ENCODE results near the gene PPM1H.

The PPM1H gene

GRCh38 chr12:62632411-62632918 lies 302.5 kb downstream of the PPM1H start:
- H3K36me3 ChIP-seq: no peaks in the 10 kb centered on the region
- H3K27ac ChIP-seq: no peak overlapping the region
- H3K4me1 ChIP-seq: peaks cover 10 to 14% (median 12%) of the 10 kb centered on the region in 10 experiments; a peak in 19 of 20 replicates
- peaks cover 0 to 10% (median 0%) of the 10 kb centered on the region in 11 experiments; a peak in 3 of 22 replicates for H4K20me1 ChIP-seq
- H3K4me2 ChIP-seq: peak overlapping the region; percentile 29 to 85 (median 55)
- H3K4me3 ChIP-seq: peak overlapping the region in 8 of 10 experiments; percentile 12 to 58 (median 26); a peak in 8 of 20 replicates
- no peak for TF ChIP-seq Cebpa-rat (IDR thresholded peaks at IDR 0.05)
- peaks cover 48 to 68% (median 61%) of the 10 kb centered on the region in 11 experiments for H3K27me3 ChIP-seq
- peaks cover 0 to 17% (median 5%) of the 10 kb centered on the region in 11 experiments; a peak in 7 of 22 replicates for H3K9me3 ChIP-seq (replicated peaks in 1 of 11)
- no peak overlapping the region for H3K9ac ChIP-seq

DNA sequence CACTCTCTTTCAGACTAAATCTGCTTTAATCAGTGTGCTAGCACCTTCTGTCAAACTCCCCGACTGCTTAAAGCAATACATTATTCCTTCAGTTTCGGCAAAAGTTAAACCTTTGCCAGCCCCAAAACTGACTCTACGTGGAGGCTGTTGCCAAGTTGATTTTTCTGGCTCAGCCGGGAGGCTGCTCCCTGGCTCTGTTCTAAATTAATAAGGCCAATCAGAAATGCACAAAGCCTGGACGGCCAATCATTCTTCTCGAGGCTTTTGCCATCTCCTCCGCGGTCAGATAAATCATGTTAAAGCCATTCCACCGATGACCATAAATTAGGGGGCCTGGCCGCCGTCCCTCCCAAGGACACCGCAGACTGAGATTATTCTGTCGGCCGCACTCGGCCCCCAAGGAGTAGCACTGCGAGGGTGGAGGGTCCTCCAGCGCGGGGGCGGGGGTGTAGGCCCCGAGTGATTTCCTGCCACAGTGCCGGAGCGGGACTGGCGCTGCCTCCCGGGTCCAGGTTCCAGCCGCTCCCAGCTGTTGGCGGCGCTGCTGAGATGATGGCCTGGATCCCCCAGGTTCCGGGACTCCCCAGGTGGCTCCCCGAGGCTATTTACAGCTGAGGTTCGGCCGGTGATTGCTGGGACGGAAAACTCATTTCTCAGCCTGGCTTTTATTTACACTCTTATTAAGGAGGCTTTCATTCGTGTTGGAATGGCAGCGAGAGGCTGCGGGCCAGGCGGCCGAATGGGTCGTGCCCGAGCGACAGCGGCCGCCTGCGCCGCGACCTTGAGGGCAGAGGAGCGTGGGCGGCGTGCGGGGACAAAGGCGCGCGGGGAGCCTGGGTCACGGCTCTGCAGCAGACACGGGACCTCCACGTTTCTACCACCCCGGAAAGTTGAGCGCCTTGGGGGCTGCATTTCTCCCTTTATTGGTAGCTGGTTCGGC lies 303.2 kb downstream of the PPM1H start:
- Histone ChIP-seq H3K27me3 (peaks cover 48 to 68% (median 62%) of the 10 kb centered on the region in 11 experiments), H3K27ac (no peak overlapping the region), H3K4me2 (peak overlapping the region; percentile 29 to 85 (median 55)), H4K20me1 (peaks cover 0 to 10% (median 0%) of the 10 kb centered on the region in 11 experiments; a peak in 3 of 22 replicates), H3K4me1 (peaks cover 11 to 15% (median 12%) of the 10 kb centered on the region in 10 experiments; a peak in 19 of 20 replicates), H3K4me3 (peak overlapping the region; percentile 2 to 58 (median 26); a peak in 10 of 20 replicates), H3K36me3 (no peaks in the 10 kb centered on the region), H3K9ac (no peak overlapping the region), H3K9me3 (replicated peaks in 1 of 11) (peaks cover 0 to 17% (median 6%) of the 10 kb centered on the region in 11 experiments; a peak in 7 of 22 replicates)
- TF ChIP-seq Cebpa-rat (IDR thresholded peaks at IDR 0.05): no peak

GRCh38 chr12:62629971-62630739 lies 304.8 kb downstream of the PPM1H start:
- no peak overlapping the region for H3K9ac ChIP-seq
- no peak overlapping the region for H3K4me2 ChIP-seq
- H3K4me1 ChIP-seq: peaks cover 21 to 31% (median 28%) of the 10 kb centered on the region in 10 experiments

DNA sequence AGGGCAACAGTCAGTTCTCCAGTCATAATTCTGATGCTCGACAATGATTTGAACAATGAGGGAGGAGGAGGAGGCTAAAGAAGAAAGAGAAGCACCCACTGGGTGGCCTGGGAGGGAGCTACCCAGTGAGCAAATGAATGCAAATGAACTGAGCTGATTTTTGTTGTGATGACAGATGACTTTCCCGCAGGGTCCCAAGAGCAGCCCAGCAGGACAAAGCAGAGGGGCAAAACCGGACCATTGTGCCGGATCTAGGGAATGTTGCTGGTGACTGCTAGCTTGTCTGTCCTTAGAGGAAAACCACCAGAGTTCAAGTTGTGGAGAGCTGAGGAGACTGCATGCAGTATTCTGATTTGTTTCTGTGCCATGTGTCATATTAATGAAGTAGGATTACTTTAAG lies 305.5 kb downstream of the PPM1H start:
- peaks cover 48 to 69% (median 58%) of the 10 kb centered on the region in 11 experiments for H3K27me3 ChIP-seq

More at GRCh38 chr12:62629971-62630739, 304.8 kb downstream of the PPM1H start:
- peaks cover 0 to 17% (median 6%) of the 10 kb centered on the region in 11 experiments; a peak in 7 of 22 replicates for H3K9me3 ChIP-seq (replicated peaks in 1 of 11)
- no peak overlapping the region for H3K4me3 ChIP-seq
- H3K36me3 ChIP-seq: no peaks in the 10 kb centered on the region
- peaks cover 48 to 69% (median 62%) of the 10 kb centered on the region in 11 experiments for H3K27me3 ChIP-seq
- H4K20me1 ChIP-seq: peaks cover 0 to 10% (median 0%) of the 10 kb centered on the region in 11 experiments; a peak in 3 of 22 replicates
- TF ChIP-seq Cebpa-rat (IDR thresholded peaks at IDR 0.05): no peak
- no peak overlapping the region for H3K27ac ChIP-seq

DNA sequence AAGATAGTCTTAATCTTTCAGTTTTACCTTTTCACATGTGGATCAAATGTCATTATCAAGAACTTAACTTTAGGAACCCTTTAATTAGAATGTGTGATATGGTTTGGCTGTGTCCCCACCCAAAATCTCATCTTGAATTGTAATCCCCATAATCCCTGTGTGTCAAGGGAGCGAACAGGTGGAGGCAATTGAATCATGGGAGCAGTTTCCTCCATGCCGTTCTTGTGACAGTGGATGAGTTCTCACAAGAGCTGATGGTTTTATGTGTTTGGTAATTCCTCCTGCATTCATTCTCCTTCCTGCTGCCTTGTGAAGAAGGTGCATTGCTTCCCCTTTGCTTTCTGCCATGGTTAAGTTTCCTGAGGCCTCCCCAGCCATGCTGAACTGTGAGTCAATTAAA lies 307.8 kb downstream of the PPM1H start:
- H3K36me3 ChIP-seq: no peaks in the 10 kb centered on the region
- H3K27ac ChIP-seq: no peak overlapping the region
- no peak overlapping the region for H3K9ac ChIP-seq
- no peak for TF ChIP-seq Cebpa-rat (IDR thresholded peaks at IDR 0.05)
- peaks cover 0 to 6% (median 0%) of the 10 kb centered on the region in 11 experiments; a peak in 2 of 22 replicates for H4K20me1 ChIP-seq
- H3K4me3 ChIP-seq: no peak overlapping the region
- peaks cover 27 to 40% (median 36%) of the 10 kb centered on the region in 10 experiments for H3K4me1 ChIP-seq
- peaks cover 25 to 47% (median 36%) of the 10 kb centered on the region in 11 experiments for H3K27me3 ChIP-seq
- peak overlapping the region in 3 of 11 experiments; percentile 70 to 78 (median 75); a peak in 2 of 22 replicates for H3K4me2 ChIP-seq
- peaks cover 0 to 9% (median 4%) of the 10 kb centered on the region in 11 experiments; a peak in 6 of 22 replicates for H3K9me3 ChIP-seq (replicated peaks in 1 of 11)

More for the DNA sequence above, 305.5 kb downstream of the PPM1H start:
- Histone ChIP-seq H4K20me1 (peaks cover 0 to 10% (median 0%) of the 10 kb centered on the region in 11 experiments; a peak in 3 of 22 replicates), H3K9me3 (replicated peaks in 1 of 11) (peaks cover 0 to 17% (median 6%) of the 10 kb centered on the region in 11 experiments; a peak in 7 of 22 replicates), H3K4me1 (peaks cover 29 to 38% (median 35%) of the 10 kb centered on the region in 10 experiments), H3K27ac (no peak overlapping the region), H3K4me2 (no peak overlapping the region), H3K36me3 (no peaks in the 10 kb centered on the region), H3K9ac (no peak overlapping the region), H3K4me3 (no peak overlapping the region)
- TF ChIP-seq Cebpa-rat (IDR thresholded peaks at IDR 0.05): no peak

GRCh38 chr12:62625228-62625627 lies 309.7 kb downstream of the PPM1H start:
- H3K4me1 ChIP-seq: peaks cover 21 to 33% (median 29%) of the 10 kb centered on the region in 10 experiments
- peak overlapping the region in 9 of 11 experiments; percentile 26 to 73 (median 55); a peak in 16 of 22 replicates for H3K27ac ChIP-seq

GRCh38 chr12:62622177-62622576 lies 312.8 kb downstream of the PPM1H start:
- no peak overlapping the region for H3K9ac ChIP-seq
- H3K4me1 ChIP-seq: peaks cover 21 to 44% (median 34%) of the 10 kb centered on the region in 10 experiments
- no peak overlapping the region for H3K4me3 ChIP-seq
- H3K4me2 ChIP-seq: no peak overlapping the region
- no peaks in the 10 kb centered on the region for H3K36me3 ChIP-seq
- TF ChIP-seq Cebpa-rat (IDR thresholded peaks at IDR 0.05): no peak
- H3K27ac ChIP-seq: no peak overlapping the region
- H4K20me1 ChIP-seq: no peaks in the 10 kb centered on the region
- H3K9me3 ChIP-seq (replicated peaks in 1 of 11): peaks cover 0 to 1% (median 0%) of the 10 kb centered on the region in 11 experiments; a peak in 1 of 22 replicates
- peaks cover 0 to 5% (median 0%) of the 10 kb centered on the region in 11 experiments; a peak in 2 of 22 replicates for H3K27me3 ChIP-seq

More at GRCh38 chr12:62625228-62625627, 309.7 kb downstream of the PPM1H start:
- H3K27me3 ChIP-seq: peaks cover 6 to 28% (median 16%) of the 10 kb centered on the region in 11 experiments
- peak in 10 of 11 experiments; percentile 60 to 96 (median 85); a peak in 15 of 22 replicates for TF ChIP-seq Cebpa-rat (IDR thresholded peaks at IDR 0.05)
- H3K4me3 ChIP-seq: no peak overlapping the region; a peak in 1 of 20 replicates
- H3K4me2 ChIP-seq: peak overlapping the region; percentile 61 to 87 (median 76)
- H3K9ac ChIP-seq: peak overlapping the region in 6 of 11 experiments; percentile 1 to 48 (median 25); a peak in 5 of 22 replicates
- H3K9me3 ChIP-seq (replicated peaks in 1 of 11): peaks cover 0 to 5% (median 0%) of the 10 kb centered on the region in 11 experiments; a peak in 1 of 22 replicates
- H4K20me1 ChIP-seq: no peaks in the 10 kb centered on the region
- H3K36me3 ChIP-seq: no peaks in the 10 kb centered on the region

Measured in BLaER1 treated with 17β-estradiol and CSF1 and Interleukin-3, amounts not matched to agents 10 nM and 100 nM (cell line).